Vagina (tissue), 2 donors: ENCODE measurements around the gene PACC1. TPM values are rescaled to one million over a fixed set of nuclear protein-coding genes. Genes with fewer than 3 reads are reported as not detected.

Source experiments
- DNase-seq, 2 donors: peaks; one replicate each; pipeline ENCODE4 v3.0.0-alpha.2; 2017; ENCODE audit errors: extremely low spot score in 2 of 2
- H3K27ac ChIP-seq: fragments of 200-600 bp; sonication (generic); one replicate; pipeline ENCODE4 v1.5.1; 2019
- H3K27me3 ChIP-seq: fragments of 200-600 bp; sonication (generic); one replicate; pipeline ENCODE4 v1.5.1; 2019
- H3K36me3 ChIP-seq, 2 donors: fragments of 200-600 bp; sonication (generic); one replicate each; pipeline ENCODE4 v1.5.1; 2017 to 2019
- H3K4me1 ChIP-seq: fragments of 200-600 bp; sonication (generic); one replicate; pipeline ENCODE4 v1.5.1; 2019
- H3K4me3 ChIP-seq, 2 donors: fragments of 200-600 bp; sonication (generic); 1 replicate in 1 of 2; 2 replicates in 1 of 2; pipeline ENCODE4 v1.5.1; 2016 to 2019
- H3K9me3 ChIP-seq: fragments of 200-600 bp; sonication (generic); one replicate; pipeline ENCODE4 v1.5.1; 2019
- CTCF ChIP-seq, 3 experiments: fragments of 450-650 bp in 2 of 3; fragments of 200-600 bp in 1 of 3; sonication (generic) in 1 of 3; IDR thresholded peaks; one replicate each; pipeline ENCODE4 v1.5.1; 2017 to 2019; ENCODE audit warnings: antibody characterized with exemption in 3 of 3, mild to moderate bottlenecking in 2 of 3, moderate library complexity in 2 of 3
- POLR2A ChIP-seq, 2 donors: fragments of 450-650 bp; IDR thresholded peaks; one replicate each; pipeline ENCODE4 v1.6.1; 2017; ENCODE audit warnings: antibody characterized with exemption in 2 of 2, mild to moderate bottlenecking in 2 of 2, moderate library complexity in 2 of 2
- POLR2AphosphoS5 ChIP-seq, 2 donors: sonication (generic); formaldehyde crosslinking; IDR thresholded peaks; one replicate each; pipeline ENCODE4 v1.9.0; 2017; ENCODE audit warnings: antibody characterized with exemption in 2 of 2, mild to moderate bottlenecking in 2 of 2, low read depth in 1 of 2; ENCODE audit not compliant: insufficient read depth in 1 of 2
- intact Hi-C: fragments of 100-400 bp; cut with DNase I; formaldehyde crosslinking; loops from one replicate; pipeline ENCODE4 v1.15.1; 2023
- total RNA-seq: library from RNA; depleted of rRNA; stranded (reverse); fragments of >200 nt; gene quantifications from one replicate; pipeline ENCODE4 v1.2.3, GENCODE V29; 2016

The PACC1 gene
- total RNA-seq, 1 donor from 2014 or later = 6.1 TPM

GRCh38 chr1:212355230-212355969 lies 59.3 kb downstream of the PACC1 start:
- Histone ChIP-seq H3K4me1 (no peaks in the 10 kb centered on the region), H3K27me3 (no peaks in the 10 kb centered on the region), H3K4me3 (no peak overlapping the region), H3K9me3 (no peaks in the 10 kb centered on the region), H3K27ac (no peak overlapping the region), H3K36me3 (peaks cover 0 to 61% of the 10 kb centered on the region in 2 donors)
- TF ChIP-seq CTCF (IDR thresholded peaks at IDR 0.05) (no peak), POLR2AphosphoS5 (IDR thresholded peaks at IDR 0.05; ENCODE audit: insufficient read depth in 1 of 2, low read depth in 1 of 2) (no peak), POLR2A (IDR thresholded peaks at IDR 0.05) (no peak)
- intact Hi-C loops = no loop called here
- DNase-seq = no peak

GRCh38 chr1:212354464-212354863 lies 60.2 kb downstream of the PACC1 start:
- TF ChIP-seq POLR2A (IDR thresholded peaks at IDR 0.05) (no peak), POLR2AphosphoS5 (IDR thresholded peaks at IDR 0.05; ENCODE audit: insufficient read depth in 1 of 2, low read depth in 1 of 2) (no peak), CTCF (IDR thresholded peaks at IDR 0.05) (no peak)
- no peaks in the 10 kb centered on the region for H3K9me3 ChIP-seq
- H3K4me3 ChIP-seq = no peak overlapping the region
- DNase-seq = no peak
- H3K36me3 ChIP-seq = peaks cover 0 to 58% of the 10 kb centered on the region in 2 donors
- no peaks in the 10 kb centered on the region for H3K27me3 ChIP-seq
- H3K4me1 ChIP-seq = no peaks in the 10 kb centered on the region
- H3K27ac ChIP-seq = no peak overlapping the region
- intact Hi-C loops = no loop called here

GRCh38 chr1:212353181-212353580 lies 61.5 kb downstream of the PACC1 start:
- no peak for DNase-seq
- intact Hi-C loops = no loop called here
- H3K4me3 ChIP-seq = no peak overlapping the region
- no peaks in the 10 kb centered on the region for H3K9me3 ChIP-seq
- H3K27ac ChIP-seq = no peak overlapping the region
- H3K4me1 ChIP-seq = no peaks in the 10 kb centered on the region
- H3K27me3 ChIP-seq = no peaks in the 10 kb centered on the region
- peaks cover 0 to 53% of the 10 kb centered on the region in 2 donors for H3K36me3 ChIP-seq
- TF ChIP-seq CTCF (IDR thresholded peaks at IDR 0.05) (no peak), POLR2A (IDR thresholded peaks at IDR 0.05) (no peak), POLR2AphosphoS5 (IDR thresholded peaks at IDR 0.05; ENCODE audit: insufficient read depth in 1 of 2, low read depth in 1 of 2) (no peak)

GRCh38 chr1:212351588-212352362 lies 62.9 kb downstream of the PACC1 start:
- no peak overlapping the region for H3K27ac ChIP-seq
- no peak for TF ChIP-seq CTCF (IDR thresholded peaks at IDR 0.05)
- no peaks in the 10 kb centered on the region for H3K9me3 ChIP-seq
- intact Hi-C loops = no loop called here
- no peak for DNase-seq
- no peaks in the 10 kb centered on the region for H3K4me1 ChIP-seq
- H3K36me3 ChIP-seq = peaks cover 0 to 51% of the 10 kb centered on the region in 2 donors
- H3K4me3 ChIP-seq = no peak overlapping the region
- no peaks in the 10 kb centered on the region for H3K27me3 ChIP-seq

DNA sequence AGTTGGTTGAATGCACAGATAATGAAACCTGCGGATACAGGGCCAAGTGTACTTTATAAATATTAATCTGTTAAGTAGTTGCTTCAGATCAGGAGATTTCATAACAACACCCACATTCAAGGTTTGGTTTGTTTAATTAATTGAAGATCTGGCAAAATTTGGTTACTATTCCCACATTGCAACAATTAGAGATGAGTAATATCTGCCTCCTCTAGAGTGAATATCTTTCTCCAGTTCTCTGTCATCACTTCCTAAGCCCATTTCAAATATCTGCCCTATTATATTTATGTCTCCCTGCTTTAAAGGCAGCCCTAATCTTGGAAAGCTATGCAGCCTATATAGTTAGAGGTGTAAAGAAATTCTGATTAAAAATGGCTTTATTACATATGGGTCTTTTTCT lies 68.1 kb downstream of the PACC1 start:
- H3K27me3 ChIP-seq = no peaks in the 10 kb centered on the region
- intact Hi-C loops = no loop called here
- no peak for DNase-seq
- H3K36me3 ChIP-seq = peaks cover 0 to 39% of the 10 kb centered on the region in 2 donors
- H3K9me3 ChIP-seq = no peaks in the 10 kb centered on the region
- no peaks in the 10 kb centered on the region for H3K4me1 ChIP-seq
- H3K4me3 ChIP-seq = no peak overlapping the region
- no peak for TF ChIP-seq POLR2AphosphoS5 (IDR thresholded peaks at IDR 0.05; ENCODE audit: insufficient read depth in 1 of 2, low read depth in 1 of 2)
- TF ChIP-seq POLR2A (IDR thresholded peaks at IDR 0.05) = no peak
- TF ChIP-seq CTCF (IDR thresholded peaks at IDR 0.05) = no peak
- H3K27ac ChIP-seq = no peak overlapping the region
